HG02763 (cell line): ENCODE results near the gene SPON1.
"Not testable (repeated sequence)": the region's sequence is repeated elsewhere in the genome, so short reads cannot be mapped to it uniquely, and the experiment has no call there.

Experiments
- ATAC-seq: cut with Tn5 transposase; IDR thresholded peaks from one replicate; pipeline ENCODE4 v1.9.1; 2021; ENCODE audit warnings: mild to moderate bottlenecking, moderate library complexity; ENCODE audit not compliant: unreplicated experiment

The SPON1 gene

DNA sequence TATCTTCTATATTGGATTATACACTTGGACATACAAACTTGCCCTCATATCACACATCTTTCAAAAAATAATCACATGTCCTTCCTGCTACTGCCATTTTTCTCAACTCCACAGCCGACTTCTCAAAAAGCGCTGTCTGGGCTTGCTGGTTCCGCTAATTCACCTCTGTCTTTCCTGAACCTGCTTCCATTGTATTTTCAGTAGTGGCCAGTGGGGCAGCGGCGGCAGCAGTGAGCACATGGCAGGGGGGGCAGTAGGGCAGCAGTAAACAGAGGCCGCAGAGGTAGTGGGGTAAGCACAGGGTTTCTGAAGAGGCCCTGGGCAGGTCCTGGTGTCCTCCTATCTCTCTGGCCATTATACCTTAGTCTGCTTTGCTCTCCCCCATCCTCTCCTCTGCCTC lies 270.1 kb downstream of the SPON1 start:
- ATAC-seq, result no peak

DNA sequence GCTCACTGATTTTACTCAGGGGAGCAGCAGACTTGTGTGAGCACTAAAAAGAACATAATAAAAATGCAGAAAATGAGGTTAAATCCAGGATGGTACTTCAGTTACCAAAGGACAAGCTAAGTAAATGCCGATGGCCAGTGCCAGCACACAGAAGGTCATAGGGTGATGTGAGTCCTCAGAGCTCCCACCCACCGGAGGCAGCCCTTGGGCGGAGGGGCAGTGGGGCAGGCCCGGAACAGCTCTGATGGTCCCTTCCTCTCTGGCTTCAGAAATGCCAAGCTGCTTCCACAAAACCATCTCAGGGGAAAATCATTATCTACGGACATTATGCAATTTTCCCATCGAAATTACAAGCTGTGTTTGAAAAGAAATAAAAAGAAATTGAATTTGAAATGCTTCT lies 271.9 kb downstream of the SPON1 start:
- no peak for ATAC-seq

DNA sequence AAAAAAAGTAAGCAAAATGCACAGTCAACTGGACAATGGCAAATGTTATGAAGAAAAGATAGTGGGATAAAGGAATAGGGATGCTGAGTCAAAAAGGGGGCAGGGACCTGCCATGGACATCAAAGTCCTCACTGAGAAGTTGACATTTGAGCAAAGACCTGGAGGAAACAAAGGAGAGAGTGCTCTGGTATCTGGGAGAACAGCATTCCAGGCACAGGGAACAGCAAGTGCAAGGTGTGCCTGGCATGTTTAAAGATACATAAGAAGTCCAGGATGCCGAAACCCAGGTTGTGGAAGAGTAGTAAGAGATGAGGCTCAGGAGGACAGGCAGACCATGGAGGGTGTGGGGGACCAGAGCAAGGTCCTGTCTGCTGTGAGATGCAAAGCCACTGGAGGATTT lies 273.2 kb downstream of the SPON1 start:
- no peak for ATAC-seq

DNA sequence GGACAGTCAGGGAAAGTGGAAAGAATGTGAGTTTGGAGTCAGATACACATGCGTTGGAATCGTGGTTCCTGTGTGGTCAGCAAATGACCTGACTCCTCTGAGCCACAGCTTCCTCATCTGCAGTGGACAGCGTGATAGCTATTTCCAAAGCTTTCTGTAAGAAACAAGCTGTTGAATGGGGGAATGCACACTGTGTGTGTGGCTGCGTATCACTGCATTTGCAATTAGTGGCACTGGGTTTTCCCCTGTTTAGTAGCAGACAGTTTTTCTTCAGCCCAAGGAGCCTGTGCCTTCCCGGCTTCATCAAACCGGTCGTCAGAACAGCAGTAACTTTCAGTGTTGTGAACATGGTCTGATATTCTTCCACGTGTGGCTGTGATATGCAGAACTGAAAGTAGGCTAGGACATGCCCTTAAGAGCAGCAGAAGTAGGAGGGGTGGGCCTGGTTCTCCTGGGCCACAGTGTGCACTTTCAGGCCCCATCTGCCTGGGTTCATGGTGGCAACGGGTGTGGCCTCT lies 275.0 kb downstream of the SPON1 start:
- peak; percentile 96 for ATAC-seq

- ATAC-seq, result no peak
These were observed 277.7 kb downstream of the SPON1 start for GRCh38 chr11:14240221-14240620.

DNA sequence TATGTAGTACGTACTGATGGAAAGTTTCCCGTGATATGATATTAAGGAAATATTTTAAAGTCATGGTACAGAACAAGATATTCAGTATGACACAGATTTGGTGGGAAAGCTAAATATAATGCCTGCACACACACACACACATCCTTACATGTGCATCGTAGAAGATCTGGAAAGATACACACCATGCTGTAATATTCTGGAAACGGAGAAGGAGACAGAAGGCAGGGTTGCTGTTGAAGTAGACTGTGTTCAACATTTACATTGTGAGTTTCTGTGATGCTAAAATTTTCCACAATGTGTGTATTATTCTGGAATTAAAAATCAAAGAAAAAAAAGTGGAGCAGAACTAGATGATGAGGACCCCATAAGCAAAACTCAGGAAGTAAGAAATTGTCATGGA lies 278.4 kb downstream of the SPON1 start:
- ATAC-seq, result no peak

DNA sequence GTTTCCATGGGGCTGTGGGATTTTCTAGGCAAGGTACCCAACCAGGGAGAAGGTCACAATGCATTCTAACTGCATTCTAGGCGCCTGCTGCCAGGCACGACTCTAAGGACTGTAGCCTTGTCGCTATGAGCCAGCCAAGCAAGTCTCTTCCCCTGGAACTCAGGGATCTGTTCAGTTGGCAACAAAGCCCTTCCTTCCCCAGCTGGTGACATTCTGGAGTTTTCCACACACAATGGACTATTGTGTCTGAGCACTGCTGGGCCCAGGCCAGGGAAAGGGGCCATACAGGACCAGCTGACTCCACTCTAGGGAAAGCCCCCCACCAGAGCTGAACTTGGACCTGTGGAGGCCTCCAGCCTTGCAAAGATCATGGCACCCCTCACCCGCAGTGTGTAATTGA lies 279.7 kb downstream of the SPON1 start:
- no peak for ATAC-seq

- ATAC-seq, result no peak
These were observed 280.2 kb downstream of the SPON1 start for GRCh38 chr11:14242733-14243132.

- ATAC-seq, result no peak
These were observed 282.4 kb downstream of the SPON1 start for GRCh38 chr11:14244926-14245325.

DNA sequence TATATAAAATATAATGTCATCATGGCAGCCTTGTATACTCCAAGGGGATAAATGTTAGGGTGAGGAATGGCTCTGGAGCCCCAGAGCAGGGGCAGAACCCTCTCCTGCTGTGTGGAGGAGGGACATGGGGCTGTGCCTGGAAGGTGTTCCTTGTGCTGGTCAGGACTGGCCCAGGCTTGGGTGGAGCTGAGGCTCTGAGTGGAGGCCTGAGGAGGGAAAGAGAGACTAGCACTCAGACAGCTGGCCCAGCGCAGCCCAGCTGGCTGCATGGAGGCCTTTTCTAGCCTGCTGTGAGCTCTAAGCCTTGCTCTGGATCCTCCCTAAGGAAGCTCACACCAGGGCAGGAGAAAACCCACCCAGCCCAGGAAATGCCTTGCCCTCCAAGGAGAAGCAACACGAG lies 282.9 kb downstream of the SPON1 start:
- ATAC-seq, result no peak

GRCh38 chr11:14248580-14248981 lies 286.1 kb downstream of the SPON1 start:
- ATAC-seq, result no peak

- no peak for ATAC-seq
These were observed 286.8 kb downstream of the SPON1 start for GRCh38 chr11:14249121-14249963.

DNA sequence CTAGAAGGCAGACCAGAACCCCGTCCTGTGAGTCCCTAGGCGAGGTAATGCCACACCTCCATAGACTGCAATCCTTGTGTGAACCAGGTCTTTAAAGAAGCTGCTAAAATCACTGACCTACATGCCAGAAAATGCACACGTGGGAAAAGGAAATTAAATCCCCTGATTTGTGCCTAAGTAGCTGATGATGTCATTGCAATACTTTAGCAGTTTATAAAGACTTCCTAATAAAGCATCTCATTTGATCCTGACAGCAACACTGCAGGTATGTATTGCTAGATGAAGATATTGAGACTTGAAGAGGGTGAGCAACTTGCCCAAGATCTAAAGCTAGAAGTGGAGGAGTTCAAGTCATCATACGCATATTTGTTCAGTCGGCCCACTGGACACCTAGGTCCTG lies 289.2 kb downstream of the SPON1 start:
- ATAC-seq, result no peak

- not testable (repeated sequence) for ATAC-seq
These were observed 290.0 kb downstream of the SPON1 start for GRCh38 chr11:14252501-14252900.

DNA sequence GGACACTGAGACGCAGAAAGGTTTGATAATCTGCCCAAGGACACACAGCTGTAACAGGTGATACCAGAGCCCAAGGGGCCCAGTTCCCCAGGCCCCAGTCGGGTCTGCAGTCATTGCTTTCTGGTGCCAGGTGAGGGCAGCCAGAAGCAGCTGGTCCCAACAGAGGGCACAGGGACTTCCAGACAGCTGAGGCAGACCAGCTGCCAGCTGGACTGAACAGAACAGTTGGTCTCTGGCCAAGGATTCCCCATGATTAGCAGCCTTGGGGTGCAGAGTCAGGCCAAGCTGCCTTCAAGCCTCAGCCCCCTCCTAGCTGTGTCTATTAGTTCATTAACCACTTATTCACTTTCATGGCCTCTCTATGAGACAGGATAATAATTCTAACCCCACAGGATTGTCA lies 290.9 kb downstream of the SPON1 start:
- ATAC-seq, result no peak

DNA sequence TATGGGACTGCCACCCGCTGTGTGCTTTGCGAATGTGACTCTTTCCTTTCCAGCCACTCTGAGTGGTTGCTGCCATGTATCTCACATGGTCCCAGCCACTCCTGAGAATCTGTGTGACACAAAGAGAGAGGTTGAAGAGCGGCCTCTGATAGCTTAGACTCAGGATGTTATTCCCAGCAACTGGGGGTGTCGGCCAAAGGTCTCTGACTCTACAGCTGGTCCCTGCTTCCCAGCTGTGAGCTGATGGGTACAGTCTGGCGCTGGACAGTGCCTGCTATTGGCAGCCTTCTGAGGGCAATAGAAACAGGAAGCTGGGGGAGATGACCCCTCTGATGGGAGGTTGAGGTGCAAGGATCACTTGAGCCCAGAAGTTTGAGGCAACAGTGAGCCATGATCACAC lies 291.3 kb downstream of the SPON1 start:
- ATAC-seq, result no peak

GRCh38 chr11:14254533-14255237 lies 292.2 kb downstream of the SPON1 start:
- no peak for ATAC-seq

DNA sequence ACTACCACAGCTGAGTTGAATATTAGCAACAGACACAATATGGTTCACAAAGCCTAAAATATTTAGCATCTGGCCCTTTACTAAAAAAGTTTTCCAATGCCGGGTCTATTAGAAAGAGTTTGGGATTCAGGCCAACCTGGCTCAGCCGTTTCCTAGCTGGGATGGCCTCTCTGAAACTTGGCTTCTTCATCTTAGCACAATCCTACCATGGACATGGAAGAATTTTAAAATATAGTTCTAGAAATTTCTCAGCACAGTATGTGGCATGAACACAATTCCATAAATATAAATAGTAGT lies 292.7 kb downstream of the SPON1 start:
- no peak for ATAC-seq

- ATAC-seq, result no peak
These were observed 295.9 kb downstream of the SPON1 start for GRCh38 chr11:14258221-14258935.

DNA sequence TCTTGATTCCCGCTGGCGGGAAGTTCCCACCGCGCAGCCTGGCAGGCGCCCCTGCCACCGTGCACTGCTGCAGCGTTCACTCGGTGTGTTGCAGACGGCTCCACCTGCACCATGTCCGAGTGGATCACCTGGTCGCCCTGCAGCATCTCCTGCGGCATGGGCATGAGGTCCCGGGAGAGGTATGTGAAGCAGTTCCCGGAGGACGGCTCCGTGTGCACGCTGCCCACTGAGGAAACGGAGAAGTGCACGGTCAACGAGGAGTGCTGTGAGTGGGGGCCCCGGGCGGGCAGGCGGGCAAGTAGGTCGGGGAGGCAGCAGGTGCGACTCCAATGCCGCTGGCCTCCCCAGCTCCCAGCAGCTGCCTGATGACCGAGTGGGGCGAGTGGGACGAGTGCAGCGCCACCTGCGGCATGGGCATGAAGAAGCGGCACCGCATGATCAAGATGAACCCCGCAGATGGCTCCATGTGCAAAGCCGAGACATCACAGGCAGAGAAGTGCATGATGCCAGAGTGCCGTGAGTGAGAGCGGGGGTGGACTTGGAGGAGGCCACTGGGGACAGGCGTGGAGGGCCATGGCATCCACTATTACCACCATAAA lies 296.8 kb downstream of the SPON1 start:
- no peak for ATAC-seq

DNA sequence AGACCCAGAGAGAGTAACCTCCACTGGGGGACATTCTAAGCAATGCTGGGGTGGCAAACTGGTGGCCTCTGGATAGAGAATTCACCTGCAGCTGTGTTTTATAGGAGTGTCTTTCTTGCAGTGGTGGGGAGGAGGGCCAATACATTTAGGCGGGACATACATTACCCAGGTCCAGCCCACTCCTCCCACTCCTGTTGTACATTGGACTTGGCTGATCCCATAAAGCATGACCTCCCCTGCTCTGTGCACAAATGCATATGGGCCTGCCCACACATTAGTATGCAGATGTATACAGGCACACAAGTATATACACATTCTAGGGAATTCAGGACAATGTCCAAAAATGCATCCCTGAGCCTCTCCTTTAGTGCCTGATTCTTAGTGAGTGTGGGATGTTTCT lies 297.4 kb downstream of the SPON1 start:
- no peak for ATAC-seq
